ENCODE measurements around the gene GPR55.
A peak's percentile ranks its signal among the peaks of the same experiment; 100 is the strongest.

Gene GPR55

GRCh38 chr2:230865766-230866755 lies 59.0 kb downstream of the GPR55 start:
- peak; percentile 46 for DNase-seq

- DNase-seq: no peak
Observed at GRCh38 chr2:230865307-230865765, 59.7 kb downstream of the GPR55 start.

DNA sequence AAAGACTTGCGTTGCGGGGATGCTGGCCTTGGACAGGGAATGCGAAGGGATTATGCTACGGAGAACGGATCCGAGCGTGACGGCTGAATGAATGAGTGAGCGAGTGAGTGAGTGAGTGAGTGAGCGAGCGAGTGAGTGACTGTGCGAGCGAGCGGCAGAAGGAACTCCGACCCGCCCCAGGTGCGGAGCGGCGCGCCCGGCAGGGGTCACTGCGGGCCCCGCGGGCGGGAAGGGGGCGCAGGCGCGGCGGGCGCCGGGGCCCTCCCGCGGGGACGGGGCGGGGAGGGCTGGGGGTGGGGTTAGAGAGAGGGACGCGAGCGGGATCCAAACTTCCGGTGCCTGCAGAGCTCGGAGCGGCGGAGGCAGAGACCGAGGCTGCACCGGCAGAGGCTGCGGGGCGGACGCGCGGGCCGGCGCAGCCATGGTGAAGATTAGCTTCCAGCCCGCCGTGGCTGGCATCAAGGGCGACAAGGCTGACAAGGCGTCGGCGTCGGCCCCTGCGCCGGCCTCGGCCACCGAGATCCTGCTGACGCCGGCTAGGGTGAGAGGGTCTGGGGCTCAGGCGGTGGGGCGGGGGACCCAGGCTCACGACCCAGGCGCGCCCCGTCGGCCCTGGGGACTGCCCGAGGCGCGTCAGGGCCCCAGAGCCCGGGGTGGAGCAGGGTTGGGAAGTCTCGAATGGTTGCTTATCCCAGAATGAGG lies 60.3 kb downstream of the GPR55 start, which contains the start of gene ITM2C:
Gene ITM2C, plus strand, starts transcription at position 338 of the 702 bp plus-strand sequence. Its CDS starts 84 bp downstream, at position 422.
- DNase-seq: peak; percentile 76

DNA sequence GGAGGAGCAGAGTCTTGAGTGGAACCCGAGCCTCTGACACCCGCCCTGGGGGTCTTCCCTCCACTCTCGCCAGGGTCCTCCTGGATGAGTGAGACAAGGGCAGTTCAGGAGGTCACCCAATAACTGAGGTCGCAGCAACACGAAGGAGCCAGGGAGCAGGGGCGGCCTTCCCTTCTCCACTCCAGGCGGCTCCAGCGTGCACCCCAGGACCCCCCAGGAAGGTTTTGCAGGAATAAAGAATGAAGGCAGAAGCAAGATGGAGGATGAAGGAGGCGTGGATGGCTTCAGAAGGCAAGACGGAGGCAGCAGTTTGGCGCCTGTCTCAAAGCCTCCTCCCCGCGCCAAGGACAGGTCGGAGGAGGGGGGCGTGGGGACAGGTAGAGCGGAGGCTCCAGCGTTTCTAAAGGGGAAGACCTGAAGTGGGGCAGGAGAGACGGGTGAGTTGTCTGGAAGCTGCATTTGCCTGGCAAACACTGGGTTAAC lies 60.9 kb downstream of the GPR55 start:
- DNase-seq: no peak

DNA sequence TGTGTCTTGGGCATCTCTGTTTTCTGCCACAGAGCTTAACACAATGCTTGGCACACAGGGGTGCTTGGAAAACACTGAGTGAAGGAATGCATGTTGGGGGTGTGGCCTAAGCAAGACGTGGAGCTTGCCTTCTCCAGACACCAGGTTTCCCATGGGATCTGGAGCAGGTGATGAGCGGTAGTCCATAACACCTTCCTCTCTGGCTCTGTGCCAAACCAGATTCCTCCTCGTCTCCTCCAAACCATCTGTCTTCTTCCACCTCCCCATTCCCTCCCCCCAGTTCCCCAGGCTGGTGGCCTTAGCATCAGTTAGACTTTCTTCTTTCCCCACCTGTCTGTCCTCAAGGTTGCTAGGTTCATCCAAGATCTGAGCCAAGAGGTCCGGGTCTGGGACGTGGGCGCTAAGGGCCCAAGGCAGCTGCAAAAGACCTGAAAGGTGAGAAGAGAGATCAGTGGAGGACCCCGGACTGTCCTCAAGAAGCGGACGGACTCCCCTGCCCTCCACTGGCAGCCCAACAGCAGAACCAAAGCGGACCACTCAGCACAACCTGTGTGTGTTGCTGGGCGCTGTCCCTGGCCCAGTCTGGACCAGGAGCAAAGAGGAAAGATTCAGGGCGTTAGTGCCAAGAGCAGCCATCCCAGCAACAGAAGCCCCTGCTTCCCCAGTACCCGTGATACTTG lies 61.5 kb downstream of the GPR55 start:
- DNase-seq: no peak

- no peak for DNase-seq
Observed at GRCh38 chr2:230863031-230863430, 62.0 kb downstream of the GPR55 start.

- no peak for DNase-seq
Observed at GRCh38 chr2:230862292-230862691, 62.8 kb downstream of the GPR55 start.

GRCh38 chr2:230861552-230862255 lies 63.3 kb downstream of the GPR55 start:
- DNase-seq: no peak

Measured in activated naive CD4-positive, alpha-beta T cell treated with Interleukin-2 at 50 U/mL for 16 hours (primary cell).